ENCODE data around the gene ICE2. TPM values are rescaled to one million over a fixed set of nuclear protein-coding genes. Genes with fewer than 3 reads are reported as not detected.

The ICE2 gene
- total and polyA plus RNA-seq, 2 of the 8 experiments (the other 6 are each of a cell fraction or from before 2014, with no cell fraction given) = 40.0 to 87.3 TPM

- no peak for TF ChIP-seq MAX (IDR thresholded peaks at IDR 0.05)
Measured at GRCh38 chr15:60374209-60374608, 104.7 kb downstream of the ICE2 start (continued).

Data from H1 (cell line).